ENCODE results near the gene EPC2.

DNA sequence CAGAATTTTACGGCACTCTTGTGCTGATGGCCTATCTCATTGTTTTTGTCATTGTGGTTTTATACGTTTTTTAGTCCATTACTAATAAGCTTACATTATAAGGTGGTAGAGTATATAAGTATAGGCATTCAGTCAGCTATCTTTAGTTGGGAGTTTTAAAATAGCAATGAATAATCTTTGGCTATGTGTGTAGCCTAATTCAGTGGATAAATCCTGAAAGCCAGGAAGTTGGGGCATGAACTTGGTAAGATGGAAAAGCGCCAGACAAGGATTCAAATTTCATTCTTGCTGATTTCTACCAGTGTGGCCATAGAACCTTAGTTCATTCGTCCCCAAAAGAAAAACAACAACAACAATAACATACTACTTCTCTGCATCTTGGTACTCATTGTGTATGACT lies 31.2 kb downstream of the EPC2 start:
- no peak for TF ChIP-seq EZH2 (IDR thresholded peaks at IDR 0.05; ENCODE audit: borderline replicate concordance, insufficient read depth, low read depth, low read length, poor library complexity, severe bottlenecking)
- no peak for TF ChIP-seq CTCF (IDR thresholded peaks at IDR 0.05)
